Activated CD4-positive, alpha-beta T cell treated with anti-CD3 and anti-CD28 coated beads, Interleukin-2, amount 10 ng/mL, durations not matched to agents 7 days and 5 days (primary cell): Measurements from ENCODE around the gene HP1BP3. TPM values are rescaled to one million over a fixed set of nuclear protein-coding genes. Genes with fewer than 3 reads are reported as not detected.

Experiments used
- CTCF ChIA-PET: fragments of 350-600 bp; sonication (Branson Sonifier 250); formaldehyde crosslinking; loops from one replicate; lab custom pipeline; 2021; ENCODE audit warnings: antibody characterized with exemption; lab: Charles Lee
- POLR2A ChIA-PET: fragments of 350-600 bp; sonication (Branson Sonifier 250); formaldehyde crosslinking; loops from one replicate; lab custom pipeline; 2021; ENCODE audit warnings: antibody characterized with exemption; lab: Charles Lee
- DNase-seq: peaks from one replicate; pipeline ENCODE4 v3.0.0-alpha.2; 2020
- H3K27ac Mint-ChIP-seq: one replicate; pipeline ENCODE4 v1.8.0; 2021; ENCODE audit warnings: mild to moderate bottlenecking, moderate library complexity, mixed read lengths
- H3K27me3 Mint-ChIP-seq: one replicate; pipeline ENCODE4 v1.8.0; 2021; ENCODE audit warnings: mixed read lengths
- H3K36me3 Mint-ChIP-seq: one replicate; pipeline ENCODE4 v1.8.0; 2021; ENCODE audit warnings: low read depth, mixed read lengths
- H3K4me1 Mint-ChIP-seq: one replicate; pipeline ENCODE4 v1.8.0; 2021; ENCODE audit warnings: mixed read lengths
- H3K4me3 Mint-ChIP-seq: one replicate; pipeline ENCODE4 v1.8.0; 2021; ENCODE audit warnings: mild to moderate bottlenecking, moderate library complexity, mixed read lengths
- H3K9me3 Mint-ChIP-seq: one replicate; pipeline ENCODE4 v1.8.0; 2021; ENCODE audit warnings: mixed read lengths
- total RNA-seq, 2 experiments: library from RNA; stranded (reverse); gene quantifications; one replicate each; pipeline ENCODE4 v1.2.3, GENCODE V29; 2021

Gene HP1BP3
- total RNA-seq, 2 experiments from 2014 or later: 369 to 407 TPM

DNA sequence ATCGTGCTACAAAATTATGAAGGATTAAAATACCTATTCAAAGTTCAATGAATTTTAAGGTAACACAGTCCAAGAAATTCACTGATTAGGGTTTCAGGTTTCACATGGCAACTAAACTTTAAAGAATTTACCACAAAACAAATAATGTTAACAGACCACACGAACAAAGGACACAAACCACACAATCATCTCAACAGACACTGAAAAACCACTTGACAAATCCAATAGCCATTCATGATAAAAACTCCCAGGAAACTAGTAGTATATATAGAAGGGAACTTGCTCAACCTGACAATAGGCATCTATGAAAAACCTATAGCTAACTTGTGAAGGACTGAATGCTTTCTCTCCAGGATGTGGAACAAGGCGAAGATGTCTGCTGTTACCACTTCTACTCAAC is 33.5 kb downstream of the HP1BP3 start:
- POLR2A ChIA-PET: no interaction called here
- Mint-ChIP-seq H3K36me3 (peaks cover 43% of the 10 kb centered on the region), H3K27ac (no peak overlapping the region), H3K27me3 (no peaks in the 10 kb centered on the region), H3K9me3 (no peaks in the 10 kb centered on the region), H3K4me1 (no peaks in the 10 kb centered on the region), H3K4me3 (no peak overlapping the region)
- CTCF ChIA-PET: no interaction called here
- DNase-seq: no peak

DNA sequence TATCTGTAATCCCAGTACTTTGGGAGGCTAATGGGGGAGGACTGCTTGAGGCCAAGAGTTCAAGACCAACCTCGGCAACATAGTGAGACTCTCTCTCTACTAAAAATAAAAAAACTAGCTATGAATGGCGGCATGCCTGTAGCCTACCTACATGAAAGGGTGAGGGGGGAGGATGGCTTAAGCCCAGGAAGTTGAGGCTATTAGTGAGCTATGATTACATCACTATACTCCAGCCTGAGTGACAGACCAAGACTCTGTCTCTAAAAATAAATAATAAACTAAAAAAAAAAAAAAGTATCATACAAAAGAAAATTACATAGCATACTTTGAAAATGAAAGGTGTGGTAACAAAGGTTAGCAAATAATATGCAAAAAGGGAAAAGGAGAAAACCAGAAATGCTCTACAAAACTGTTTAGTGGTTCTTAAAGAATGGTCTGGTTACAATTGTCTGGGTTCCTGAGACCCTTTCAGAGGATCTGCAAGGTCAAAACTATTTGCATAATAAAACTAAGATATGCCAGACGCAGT is 35.6 kb downstream of the HP1BP3 start:
- CTCF ChIA-PET: interaction anchor here (0.6 to 0.9 kb wide), 4 partner anchors 16 to 757 kb away, joined by 3 to 6 read pairs (median 3); no protein-coding TSS in a partner anchor
- no peaks in the 10 kb centered on the region for H3K9me3 Mint-ChIP-seq
- POLR2A ChIA-PET: no interaction called here
- no peak overlapping the region for H3K4me3 Mint-ChIP-seq
- peaks cover 54% of the 10 kb centered on the region for H3K36me3 Mint-ChIP-seq
- H3K27me3 Mint-ChIP-seq: no peaks in the 10 kb centered on the region
- DNase-seq: no peak
- no peaks in the 10 kb centered on the region for H3K4me1 Mint-ChIP-seq
- H3K27ac Mint-ChIP-seq: no peak overlapping the region

DNA sequence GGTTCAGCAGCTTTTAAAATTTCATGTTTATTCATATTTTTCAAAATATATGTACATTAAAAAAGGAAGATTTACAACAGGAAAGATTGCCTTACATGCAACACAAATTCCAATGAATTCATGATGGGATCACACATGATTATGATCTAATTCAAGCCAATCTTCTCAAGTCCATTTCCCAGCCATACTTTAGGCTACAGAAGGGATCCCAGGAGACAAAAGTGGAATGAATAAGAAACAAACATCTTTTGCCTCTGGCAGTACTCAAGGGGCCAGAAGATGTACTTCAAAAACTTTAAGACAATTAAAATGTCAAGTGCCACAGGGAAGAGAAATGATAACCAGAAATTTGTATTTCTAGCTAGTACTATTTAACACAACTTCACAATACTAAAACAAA is 44.4 kb downstream of the HP1BP3 start:
- H3K27me3 Mint-ChIP-seq: no peaks in the 10 kb centered on the region
- DNase-seq: no peak
- no peaks in the 10 kb centered on the region for H3K9me3 Mint-ChIP-seq
- CTCF ChIA-PET: interaction anchor here (0.6 kb wide), 1 partner anchor 441 kb away, joined by 4 read pairs; no protein-coding TSS in a partner anchor
- H3K4me1 Mint-ChIP-seq: no peaks in the 10 kb centered on the region
- POLR2A ChIA-PET: no interaction called here
- H3K27ac Mint-ChIP-seq: no peak overlapping the region
- no peak overlapping the region for H3K4me3 Mint-ChIP-seq
- H3K36me3 Mint-ChIP-seq: peaks cover 49% of the 10 kb centered on the region

DNA sequence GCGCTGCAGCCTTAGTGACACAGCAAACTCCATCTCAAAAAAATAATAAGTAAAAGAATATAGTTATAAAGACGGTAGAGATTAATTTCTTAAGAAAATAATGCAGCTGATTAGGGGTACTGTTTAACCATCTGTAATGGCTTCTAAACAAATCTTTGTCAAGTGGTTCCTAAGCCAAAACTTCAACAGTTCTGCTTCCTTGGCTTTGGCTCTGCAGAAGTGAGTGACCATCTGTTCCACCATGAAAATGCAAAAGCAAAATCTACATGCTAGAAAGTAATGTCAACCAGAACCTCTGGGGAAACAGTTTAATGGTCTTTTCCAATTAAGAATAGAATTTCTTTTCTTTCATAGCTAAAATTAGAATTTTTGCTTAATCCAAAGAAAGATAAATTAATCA is 46.3 kb downstream of the HP1BP3 start:
- CTCF ChIA-PET: no interaction called here
- Mint-ChIP-seq H3K9me3 (no peaks in the 10 kb centered on the region), H3K4me3 (no peak overlapping the region), H3K36me3 (peaks cover 47% of the 10 kb centered on the region), H3K27me3 (no peaks in the 10 kb centered on the region), H3K27ac (no peak overlapping the region), H3K4me1 (no peaks in the 10 kb centered on the region)
- POLR2A ChIA-PET: no interaction called here
- DNase-seq: no peak

DNA sequence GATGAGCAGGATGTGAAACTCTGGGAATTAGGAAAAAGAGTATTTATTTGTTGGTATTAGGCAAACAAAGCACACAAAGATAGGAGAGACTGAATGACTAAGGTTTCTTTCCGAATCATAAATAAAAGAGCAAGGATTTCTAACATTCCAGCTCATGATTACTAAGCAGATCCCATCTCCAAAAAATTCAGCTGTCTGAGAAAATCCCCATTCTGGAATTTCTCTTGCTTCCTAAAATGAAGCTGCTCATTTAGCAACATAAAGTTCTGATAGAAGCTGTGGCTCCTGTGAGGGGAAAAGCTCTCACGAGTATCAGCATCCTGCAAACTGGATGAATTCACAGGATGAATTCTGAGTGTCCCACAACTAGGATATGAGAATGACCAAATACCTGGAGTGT is 47.9 kb downstream of the HP1BP3 start:
- CTCF ChIA-PET: interaction anchor here (1.1 kb wide), 1 partner anchor 44 kb away, joined by 3 read pairs; no protein-coding TSS in a partner anchor

DNA sequence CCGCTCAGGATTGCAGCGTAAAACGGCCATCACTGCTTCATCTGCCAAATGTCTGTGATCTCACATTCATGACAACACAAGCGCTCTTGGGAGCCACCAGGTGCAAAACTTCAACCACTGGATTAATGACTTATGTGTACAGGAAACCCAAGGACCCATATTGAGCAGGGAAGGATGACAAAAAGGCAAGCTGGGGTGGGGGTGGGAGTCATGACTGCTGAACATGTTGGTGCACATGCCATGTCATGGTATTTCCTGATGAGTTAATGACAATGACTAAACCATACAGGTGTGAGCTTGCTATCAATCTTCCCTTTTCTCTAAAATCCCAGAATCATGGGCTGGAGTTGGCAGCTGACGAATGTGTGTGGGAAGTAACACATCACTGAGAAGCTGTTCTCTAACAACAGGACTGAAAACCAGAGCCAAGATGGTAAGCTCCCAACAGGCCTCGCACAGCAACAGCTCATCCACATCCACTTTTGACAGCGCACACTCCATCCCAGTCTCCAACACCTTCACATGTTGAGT is 51.5 kb downstream of the HP1BP3 start:
- no peak overlapping the region for H3K4me3 Mint-ChIP-seq
- no peaks in the 10 kb centered on the region for H3K9me3 Mint-ChIP-seq
- H3K36me3 Mint-ChIP-seq: peaks cover 17% of the 10 kb centered on the region
- no peak for DNase-seq
- ChIA-PET POLR2A (no interaction called here), CTCF (interaction anchor here (0.7 kb wide), 1 partner anchor 1290 kb away, joined by 3 read pairs; no protein-coding TSS in a partner anchor)
- H3K27me3 Mint-ChIP-seq: peaks cover 22% of the 10 kb centered on the region
- peaks cover 17% of the 10 kb centered on the region for H3K4me1 Mint-ChIP-seq
- peak overlapping the region; percentile 17 for H3K27ac Mint-ChIP-seq

More for the DNA sequence above, 47.9 kb downstream of the HP1BP3 start:
- POLR2A ChIA-PET: no interaction called here
- DNase-seq: no peak
- Mint-ChIP-seq H3K4me3 (no peak overlapping the region), H3K27me3 (no peaks in the 10 kb centered on the region), H3K36me3 (peaks cover 36% of the 10 kb centered on the region), H3K9me3 (no peaks in the 10 kb centered on the region), H3K27ac (no peak overlapping the region), H3K4me1 (no peaks in the 10 kb centered on the region)

DNA sequence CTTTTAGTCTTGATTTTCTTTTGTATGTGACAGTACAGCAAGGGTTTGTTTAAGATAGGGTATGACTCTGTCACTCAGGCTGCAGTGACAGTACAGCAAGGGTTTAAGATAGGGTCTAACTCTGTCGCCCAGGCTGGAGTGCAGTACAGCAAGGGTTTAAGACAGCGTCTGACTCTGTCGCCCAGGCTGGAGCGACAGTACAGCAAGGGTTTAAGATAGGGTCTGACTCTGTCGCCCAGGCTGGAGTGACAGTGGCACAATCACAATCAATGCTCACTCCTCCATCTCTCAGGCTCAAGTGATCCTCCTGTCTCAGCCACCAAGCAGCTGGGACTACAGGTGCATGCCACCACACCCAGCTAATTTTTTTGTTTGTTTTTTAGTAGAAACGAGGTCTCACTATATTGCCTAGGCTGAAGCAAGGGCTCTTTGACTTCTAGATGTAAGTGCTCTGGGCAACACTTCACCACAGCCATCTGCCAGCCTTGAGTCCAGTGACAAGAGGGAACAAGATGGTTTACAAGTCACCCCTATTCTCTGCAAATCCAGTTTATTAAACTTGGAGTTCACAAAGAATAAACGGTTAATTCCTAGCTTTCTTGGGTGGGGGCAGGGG is 53.6 kb downstream of the HP1BP3 start:
- ChIA-PET CTCF (no interaction called here), POLR2A (no interaction called here)
- peak overlapping the region; percentile 76 for H3K4me3 Mint-ChIP-seq
- peak overlapping the region; percentile 36 for H3K27ac Mint-ChIP-seq
- H3K36me3 Mint-ChIP-seq: peaks cover 15% of the 10 kb centered on the region
- DNase-seq: no peak
- H3K27me3 Mint-ChIP-seq: peaks cover 41% of the 10 kb centered on the region
- H3K9me3 Mint-ChIP-seq: no peaks in the 10 kb centered on the region
- peaks cover 20% of the 10 kb centered on the region for H3K4me1 Mint-ChIP-seq

DNA sequence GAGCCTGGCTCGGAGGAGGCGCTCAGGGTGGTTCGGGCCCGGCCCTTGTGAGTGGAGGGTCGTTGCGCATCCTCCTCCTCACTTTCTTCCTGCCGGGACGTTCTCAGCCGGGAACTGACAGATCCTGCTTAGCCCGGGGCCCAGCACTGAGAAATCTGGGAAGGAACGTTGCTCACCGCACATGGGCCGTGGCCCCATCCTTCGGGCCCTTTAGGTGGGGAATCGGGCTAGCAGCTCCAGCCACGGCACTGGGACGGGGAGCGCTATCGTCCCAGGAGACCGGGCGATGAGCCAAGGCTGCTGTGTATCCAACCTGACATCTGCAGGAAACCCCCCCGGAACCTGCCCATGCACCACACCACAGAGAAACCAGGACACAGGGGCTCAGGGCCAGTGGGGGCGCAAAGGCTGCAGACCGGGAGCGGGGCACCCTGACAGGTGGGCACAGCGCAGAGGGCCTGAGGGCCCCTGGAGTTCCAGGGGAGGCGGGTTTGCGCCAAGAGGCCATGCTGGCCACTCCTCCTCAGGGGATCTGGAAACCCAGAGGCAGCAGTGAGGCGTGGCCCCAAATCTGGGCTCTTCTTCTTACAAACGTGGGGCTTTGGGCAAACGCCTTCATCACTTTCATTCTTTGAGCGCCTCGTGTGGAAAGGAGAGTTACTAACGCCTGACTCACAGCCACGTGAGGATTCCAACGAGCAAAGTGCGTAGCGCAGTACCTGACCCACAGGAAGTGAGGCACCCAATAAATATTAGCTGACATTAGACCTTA is 54.3 kb downstream of the HP1BP3 start, which contains the start of gene SH2D5:
SH2D5 (minus strand) TSS at position 116 of the 772 bp plus-strand sequence. CDS start 4,659 bp downstream, outside the sequence.
- POLR2A ChIA-PET: no interaction called here
- H3K27ac Mint-ChIP-seq: peak within 1 kb of the TSS; percentile 36
- DNase-seq: peak; percentile 73
- H3K4me3 Mint-ChIP-seq: peak within 1 kb of the TSS; percentile 76
- peaks cover 20% of the 10 kb centered on the region for H3K4me1 Mint-ChIP-seq
- CTCF ChIA-PET: interaction anchor here (1.4 kb wide), 1 partner anchor 12 kb away, joined by 3 read pairs; no protein-coding TSS in a partner anchor
- peaks cover 11% of the 10 kb centered on the region for H3K36me3 Mint-ChIP-seq
- peaks cover 46% of the 10 kb centered on the region for H3K27me3 Mint-ChIP-seq
- H3K9me3 Mint-ChIP-seq: no peaks in the 10 kb centered on the region

DNA sequence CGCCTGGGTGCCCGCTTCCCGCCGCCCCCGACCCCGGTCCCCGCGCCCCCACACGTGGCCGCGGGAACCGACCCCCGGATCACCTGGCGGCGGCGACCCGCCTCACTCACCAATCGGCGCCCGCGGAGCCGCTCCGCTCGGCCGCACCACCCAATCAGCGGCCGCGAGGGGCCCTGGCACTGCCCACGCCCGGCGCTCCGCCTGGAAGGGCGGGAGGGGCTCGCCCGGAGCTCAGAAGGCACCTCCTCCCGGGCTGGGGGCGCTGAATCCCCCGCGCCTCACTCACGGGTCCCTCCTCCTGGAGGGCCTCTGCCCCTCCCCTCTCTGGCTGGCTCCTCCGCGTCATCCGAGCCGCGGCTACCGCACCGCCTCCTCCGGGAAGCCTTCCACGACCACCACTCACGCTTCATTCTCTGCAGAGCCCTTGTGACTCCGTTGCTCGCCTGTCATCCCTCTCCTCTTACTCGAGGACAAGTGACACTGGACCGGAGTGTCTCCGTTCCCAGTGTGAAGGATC is 55.0 kb downstream of the HP1BP3 start:
- Mint-ChIP-seq H3K4me3 (peak overlapping the region; percentile 76), H3K36me3 (peaks cover 6% of the 10 kb centered on the region), H3K4me1 (peaks cover 20% of the 10 kb centered on the region), H3K27ac (no peak overlapping the region), H3K9me3 (no peaks in the 10 kb centered on the region), H3K27me3 (peaks cover 46% of the 10 kb centered on the region)
- CTCF ChIA-PET: interaction anchor here (1.4 kb wide), 1 partner anchor 11 kb away, joined by 3 read pairs; no protein-coding TSS in a partner anchor
- POLR2A ChIA-PET: no interaction called here
- peak; percentile 44 for DNase-seq

- no peaks in the 10 kb centered on the region for H3K9me3 Mint-ChIP-seq
- POLR2A ChIA-PET: no interaction called here
- CTCF ChIA-PET: interaction anchor here (1.4 kb wide), 1 partner anchor 10 kb away, joined by 3 read pairs; no protein-coding TSS in a partner anchor
- DNase-seq: peak; percentile 8
- no peak overlapping the region for H3K27ac Mint-ChIP-seq
- peaks cover 46% of the 10 kb centered on the region for H3K27me3 Mint-ChIP-seq
- H3K4me1 Mint-ChIP-seq: peaks cover 20% of the 10 kb centered on the region
- H3K36me3 Mint-ChIP-seq: peaks cover 2% of the 10 kb centered on the region
- peak overlapping the region; percentile 62 for H3K4me3 Mint-ChIP-seq
These were observed 55.8 kb downstream of the HP1BP3 start for GRCh38 chr1:20731057-20731991.

DNA sequence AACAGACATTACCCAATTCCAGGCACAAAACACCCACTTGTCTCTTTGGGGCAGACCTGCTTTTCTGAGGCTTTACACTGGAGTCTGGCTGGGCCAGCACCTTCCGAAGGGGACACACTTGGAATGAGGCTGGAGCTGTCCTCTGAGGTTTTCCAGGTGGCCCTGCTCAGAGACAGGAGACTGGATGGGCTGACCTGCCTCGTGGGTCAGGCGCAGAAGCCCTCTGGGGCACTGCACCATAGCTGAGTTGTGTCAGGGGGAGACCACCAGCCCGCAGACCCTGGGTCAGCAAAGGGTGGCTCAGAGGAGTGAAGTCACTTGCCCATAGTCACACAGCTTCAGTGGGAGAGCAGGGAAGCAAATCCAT is 56.4 kb downstream of the HP1BP3 start:
- POLR2A ChIA-PET: no interaction called here
- DNase-seq: no peak
- peaks cover 46% of the 10 kb centered on the region for H3K27me3 Mint-ChIP-seq
- H3K27ac Mint-ChIP-seq: no peak overlapping the region
- CTCF ChIA-PET: no interaction called here
- H3K9me3 Mint-ChIP-seq: no peaks in the 10 kb centered on the region
- peaks cover 20% of the 10 kb centered on the region for H3K4me1 Mint-ChIP-seq
- no peaks in the 10 kb centered on the region for H3K36me3 Mint-ChIP-seq
- peak overlapping the region; percentile 62 for H3K4me3 Mint-ChIP-seq
